ENCODE results near the gene C19orf53. TPM values are rescaled to one million over a fixed set of nuclear protein-coding genes. Genes with fewer than 3 reads are reported as not detected.
A peak's percentile ranks its signal among the peaks of the same experiment; 100 is the strongest.

C19orf53 gene
- total and polyA plus RNA-seq, 2 of the 13 experiments (the other 11 are each of a cell fraction or from before 2014, with no cell fraction given) = 129 to 130 TPM

- TF ChIP-seq DNMT1 (CRISPR knock-in tag; IDR thresholded peaks at IDR 0.05) (no peak), ASH2L (IDR thresholded peaks at IDR 0.05; ENCODE audit: insufficient read length, low read depth, low read length) (no peak), ZNF550 (CRISPR knock-in tag; IDR thresholded peaks at IDR 0.05; ENCODE audit: borderline replicate concordance) (no peak), YEATS4 (CRISPR knock-in tag; IDR thresholded peaks at IDR 0.05; ENCODE audit: borderline replicate concordance) (0 out of 2 replicates have a peak, but pooled peaks have one; percentile 12), ZBTB25 (CRISPR knock-in tag; IDR thresholded peaks at IDR 0.05) (no peak), PRDM15 (CRISPR knock-in tag; IDR thresholded peaks at IDR 0.05) (peak; percentile 70; the same call in 1 of the 2 replicates), RELA (CRISPR knock-in tag; IDR thresholded peaks at IDR 0.05) (no peak), ZNF768 (CRISPR knock-in tag; IDR thresholded peaks at IDR 0.05) (no peak), GLMP (CRISPR knock-in tag; IDR thresholded peaks at IDR 0.05; ENCODE audit: borderline replicate concordance) (no peak), ETS1 (CRISPR knock-in tag; IDR thresholded peaks at IDR 0.05) (no peak), ELF3 (CRISPR knock-in tag; IDR thresholded peaks at IDR 0.05) (no peak), RXRA (CRISPR knock-in tag; IDR thresholded peaks at IDR 0.05) (no peak), ZSCAN21 (CRISPR knock-in tag; IDR thresholded peaks at IDR 0.05; ENCODE audit: borderline replicate concordance) (no peak), HOXA5 (CRISPR knock-in tag; IDR thresholded peaks at IDR 0.05) (0 out of 2 replicates have a peak, but pooled peaks have one; percentile 43), CEBPG (CRISPR knock-in tag; IDR thresholded peaks at IDR 0.05) (no peak), AGO2 (optimal IDR thresholded peaks at IDR 0.05; ENCODE audit: low read depth, low read length) (no peak), MAF1 (CRISPR knock-in tag; IDR thresholded peaks at IDR 0.05; ENCODE audit: borderline replicate concordance) (no peak), EED (CRISPR knock-in tag; IDR thresholded peaks at IDR 0.05) (no peak), LCORL (IDR thresholded peaks at IDR 0.05) (no peak), LCORL (CRISPR knock-in tag; IDR thresholded peaks at IDR 0.05) (no peak), STAT5B (CRISPR knock-in tag; IDR thresholded peaks at IDR 0.05) (no peak), ZSCAN20 (CRISPR knock-in tag; IDR thresholded peaks at IDR 0.05; ENCODE audit: borderline replicate concordance) (no peak), PHF5A (CRISPR knock-in tag; IDR thresholded peaks at IDR 0.05; ENCODE audit: low read depth, unreplicated experiment) (no peak)
These were observed 9.3 kb upstream of the C19orf53 start (continued) for GRCh38 chr19:13764821-13765394.

Data from HepG2 (cell line).